Measurements from ENCODE around the gene MAZ.
A peak's percentile ranks its signal among the peaks of the same experiment; 100 is the strongest.
"Not testable (repeated sequence)": the region's sequence is repeated elsewhere in the genome, so short reads cannot be mapped to it uniquely, and the experiment has no call there.

The MAZ gene

GRCh38 chr16:29806099-29806579 lies at the start of gene MAZ:
MAZ (plus strand) TSS chr16:29806529; CDS start chr16:29806702, 173 bp downstream.
- H3K36me3 ChIP-seq (ENCODE audit: control insufficient read depth, low read depth, low read length): peaks cover 44% of the 10 kb centered on the region
- H3K27ac ChIP-seq (ENCODE audit: low read length): no peak within 1 kb of the TSS
- peaks cover 34% of the 10 kb centered on the region for H3K4me1 ChIP-seq (ENCODE audit: control insufficient read depth, low read depth, low read length)
- H3K9ac ChIP-seq (ENCODE audit: low read length): peak within 1 kb of the TSS; percentile 83
- H3K9me3 ChIP-seq (ENCODE audit: control insufficient read depth, low read depth, low read length): no peaks in the 10 kb centered on the region
- no peaks in the 10 kb centered on the region for H3K27me3 ChIP-seq (ENCODE audit: control insufficient read depth, insufficient read depth, low read length)
- H3K4me3 ChIP-seq (ENCODE audit: low read length): peak within 1 kb of the TSS; percentile 86

- Histone ChIP-seq H3K27ac (ENCODE audit: low read length) (no peak overlapping the region), H3K36me3 (ENCODE audit: control insufficient read depth, low read depth, low read length) (no peaks in the 10 kb centered on the region), H3K27me3 (ENCODE audit: control insufficient read depth, insufficient read depth, low read length) (no peaks in the 10 kb centered on the region), H3K4me1 (ENCODE audit: control insufficient read depth, low read depth, low read length) (no peaks in the 10 kb centered on the region), H3K9me3 (ENCODE audit: control insufficient read depth, low read depth, low read length) (no peaks in the 10 kb centered on the region), H3K9ac (ENCODE audit: low read length) (no peak overlapping the region), H3K4me3 (ENCODE audit: low read length) (no peak overlapping the region)
Measured at GRCh38 chr16:29756654-29757053, 49.7 kb upstream of the MAZ start.

- H3K27me3 ChIP-seq (ENCODE audit: control insufficient read depth, insufficient read depth, low read length); H3K9ac ChIP-seq (ENCODE audit: low read length); H3K27ac ChIP-seq (ENCODE audit: low read length); H3K4me1 ChIP-seq (ENCODE audit: control insufficient read depth, low read depth, low read length); H3K4me3 ChIP-seq (ENCODE audit: low read length); H3K9me3 ChIP-seq (ENCODE audit: control insufficient read depth, low read depth, low read length); H3K36me3 ChIP-seq (ENCODE audit: control insufficient read depth, low read depth, low read length): not testable (repeated sequence)
Measured at GRCh38 chr16:29757086-29757485, 49.2 kb upstream of the MAZ start.

GRCh38 chr16:29757950-29758466 lies 48.3 kb upstream of the MAZ start:
- no peak overlapping the region for H3K9ac ChIP-seq (ENCODE audit: low read length)
- H3K27me3 ChIP-seq (ENCODE audit: control insufficient read depth, insufficient read depth, low read length): no peaks in the 10 kb centered on the region
- no peak overlapping the region for H3K27ac ChIP-seq (ENCODE audit: low read length)
- no peaks in the 10 kb centered on the region for H3K9me3 ChIP-seq (ENCODE audit: control insufficient read depth, low read depth, low read length)
- no peaks in the 10 kb centered on the region for H3K4me1 ChIP-seq (ENCODE audit: control insufficient read depth, low read depth, low read length)
- H3K36me3 ChIP-seq (ENCODE audit: control insufficient read depth, low read depth, low read length): no peaks in the 10 kb centered on the region
- H3K4me3 ChIP-seq (ENCODE audit: low read length): no peak overlapping the region

GRCh38 chr16:29760567-29761279 lies 45.6 kb upstream of the MAZ start:
- Histone ChIP-seq H3K9ac (ENCODE audit: low read length) (no peak overlapping the region), H3K4me1 (ENCODE audit: control insufficient read depth, low read depth, low read length) (no peaks in the 10 kb centered on the region), H3K27ac (ENCODE audit: low read length) (no peak overlapping the region), H3K27me3 (ENCODE audit: control insufficient read depth, insufficient read depth, low read length) (no peaks in the 10 kb centered on the region), H3K36me3 (ENCODE audit: control insufficient read depth, low read depth, low read length) (no peaks in the 10 kb centered on the region), H3K4me3 (ENCODE audit: low read length) (no peak overlapping the region), H3K9me3 (ENCODE audit: control insufficient read depth, low read depth, low read length) (no peaks in the 10 kb centered on the region)

- not testable (repeated sequence) for H3K27me3 ChIP-seq (ENCODE audit: control insufficient read depth, insufficient read depth, low read length); H3K4me1 ChIP-seq (ENCODE audit: control insufficient read depth, low read depth, low read length); H3K4me3 ChIP-seq (ENCODE audit: low read length); H3K9me3 ChIP-seq (ENCODE audit: control insufficient read depth, low read depth, low read length); H3K27ac ChIP-seq (ENCODE audit: low read length); H3K9ac ChIP-seq (ENCODE audit: low read length); H3K36me3 ChIP-seq (ENCODE audit: control insufficient read depth, low read depth, low read length)
Measured at GRCh38 chr16:29761280-29761651, 45.1 kb upstream of the MAZ start.

- Histone ChIP-seq H3K9me3 (ENCODE audit: control insufficient read depth, low read depth, low read length) (no peaks in the 10 kb centered on the region), H3K4me1 (ENCODE audit: control insufficient read depth, low read depth, low read length) (no peaks in the 10 kb centered on the region), H3K4me3 (ENCODE audit: low read length) (no peak overlapping the region), H3K27me3 (ENCODE audit: control insufficient read depth, insufficient read depth, low read length) (no peaks in the 10 kb centered on the region), H3K36me3 (ENCODE audit: control insufficient read depth, low read depth, low read length) (no peaks in the 10 kb centered on the region), H3K9ac (ENCODE audit: low read length) (no peak overlapping the region), H3K27ac (ENCODE audit: low read length) (no peak overlapping the region)
Measured at GRCh38 chr16:29761882-29762281, 44.4 kb upstream of the MAZ start.

GRCh38 chr16:29763326-29763725 lies 43.0 kb upstream of the MAZ start:
- Histone ChIP-seq H3K4me3 (ENCODE audit: low read length) (no peak overlapping the region), H3K4me1 (ENCODE audit: control insufficient read depth, low read depth, low read length) (no peaks in the 10 kb centered on the region), H3K36me3 (ENCODE audit: control insufficient read depth, low read depth, low read length) (no peaks in the 10 kb centered on the region), H3K9ac (ENCODE audit: low read length) (no peak overlapping the region), H3K27ac (ENCODE audit: low read length) (no peak overlapping the region), H3K27me3 (ENCODE audit: control insufficient read depth, insufficient read depth, low read length) (no peaks in the 10 kb centered on the region), H3K9me3 (ENCODE audit: control insufficient read depth, low read depth, low read length) (no peaks in the 10 kb centered on the region)

GRCh38 chr16:29765167-29766032 lies 40.9 kb upstream of the MAZ start:
- no peak overlapping the region for H3K9ac ChIP-seq (ENCODE audit: low read length)
- H3K4me1 ChIP-seq (ENCODE audit: control insufficient read depth, low read depth, low read length): no peaks in the 10 kb centered on the region
- no peaks in the 10 kb centered on the region for H3K36me3 ChIP-seq (ENCODE audit: control insufficient read depth, low read depth, low read length)
- H3K4me3 ChIP-seq (ENCODE audit: low read length): no peak overlapping the region
- no peaks in the 10 kb centered on the region for H3K9me3 ChIP-seq (ENCODE audit: control insufficient read depth, low read depth, low read length)
- H3K27ac ChIP-seq (ENCODE audit: low read length): no peak overlapping the region
- no peaks in the 10 kb centered on the region for H3K27me3 ChIP-seq (ENCODE audit: control insufficient read depth, insufficient read depth, low read length)

- H3K9ac ChIP-seq (ENCODE audit: low read length): no peak overlapping the region
- H3K27me3 ChIP-seq (ENCODE audit: control insufficient read depth, insufficient read depth, low read length): no peaks in the 10 kb centered on the region
- no peaks in the 10 kb centered on the region for H3K4me1 ChIP-seq (ENCODE audit: control insufficient read depth, low read depth, low read length)
- no peak overlapping the region for H3K4me3 ChIP-seq (ENCODE audit: low read length)
- H3K9me3 ChIP-seq (ENCODE audit: control insufficient read depth, low read depth, low read length): no peaks in the 10 kb centered on the region
- H3K36me3 ChIP-seq (ENCODE audit: control insufficient read depth, low read depth, low read length): no peaks in the 10 kb centered on the region
- no peak overlapping the region for H3K27ac ChIP-seq (ENCODE audit: low read length)
Measured at GRCh38 chr16:29766571-29766970, 39.8 kb upstream of the MAZ start.

GRCh38 chr16:29767062-29767461 lies 39.3 kb upstream of the MAZ start:
- no peaks in the 10 kb centered on the region for H3K4me1 ChIP-seq (ENCODE audit: control insufficient read depth, low read depth, low read length)
- no peak overlapping the region for H3K27ac ChIP-seq (ENCODE audit: low read length)
- H3K36me3 ChIP-seq (ENCODE audit: control insufficient read depth, low read depth, low read length): no peaks in the 10 kb centered on the region
- H3K9ac ChIP-seq (ENCODE audit: low read length): no peak overlapping the region
- no peaks in the 10 kb centered on the region for H3K27me3 ChIP-seq (ENCODE audit: control insufficient read depth, insufficient read depth, low read length)
- no peaks in the 10 kb centered on the region for H3K9me3 ChIP-seq (ENCODE audit: control insufficient read depth, low read depth, low read length)
- no peak overlapping the region for H3K4me3 ChIP-seq (ENCODE audit: low read length)

Data from iPS-18a (cell line).